IMR-90 (cell line): ENCODE results near the gene IDH3B. TPM values are rescaled to one million over a fixed set of nuclear protein-coding genes. Genes with fewer than 3 reads are reported as not detected.

ENCODE experiments used
- ATAC-seq: fragments of 200-7000 bp; cut with Tn5 transposase; 2 replicates; pipeline ENCODE4 v1.9.1; 2020; ENCODE audit warnings: low read depth, mild to moderate bottlenecking, moderate library complexity
- BruUV-seq: library from RNA; stranded (reverse); fragments of 400-500 nt; replicated peaks from 2 replicates; lab custom pipeline; 2021; lab: Mats Ljungman, UMichigan
- CTCF ChIA-PET: fragments of 300-600 bp; formaldehyde crosslinking; extraction: SDS; loops from one replicate; lab custom pipeline; 2021; ENCODE audit warnings: antibody characterized with exemption; lab: Yijun Ruan, JAX
- POLR2A ChIA-PET: fragments of 300-600 bp; sonication (Branson Sonifier 250); formaldehyde crosslinking; loops from one replicate; lab custom pipeline; 2022; ENCODE audit warnings: antibody characterized with exemption; ENCODE audit not compliant: unreplicated experiment; lab: Charles Lee
- DNase-seq: peaks from one replicate; pipeline ENCODE4 v3.0.0; 2013
- H2AFZ ChIP-seq: replicated peaks from 2 replicates; pipeline ENCODE3; 2013; ENCODE audit warnings: low read length, mild to moderate bottlenecking; ENCODE audit not compliant: poor library complexity
- H2AK5ac ChIP-seq: 2 replicates; pipeline ENCODE4 v1.6.1; 2013; ENCODE audit warnings: low read depth, low read length, inconsistent platforms
- H2AK9ac ChIP-seq: replicated peaks from 2 replicates; pipeline ENCODE3; 2013; ENCODE audit warnings: mild to moderate bottlenecking, low read depth, low read length, moderate library complexity; ENCODE audit not compliant: poor library complexity
- H2BK120ac ChIP-seq: 2 replicates; pipeline ENCODE4 v1.6.1; 2013; ENCODE audit warnings: low read depth, low read length, inconsistent platforms
- H2BK15ac ChIP-seq: 3 replicates; pipeline ENCODE4 v1.6.1; 2013; ENCODE audit warnings: low read depth, low read length, inconsistent platforms
- H2BK20ac ChIP-seq: 2 replicates; pipeline ENCODE4 v1.6.1; 2013; ENCODE audit warnings: low read depth, mild to moderate bottlenecking, inconsistent platforms, low read length, moderate library complexity
- H2BK5ac ChIP-seq: 2 replicates; pipeline ENCODE4 v1.6.1; 2013; ENCODE audit warnings: mild to moderate bottlenecking, low read depth, low read length, inconsistent platforms; ENCODE audit not compliant: poor library complexity, severe bottlenecking
- H3K14ac ChIP-seq: replicated peaks from 2 replicates; pipeline ENCODE4 v1.6.1; 2013; ENCODE audit warnings: low read depth, low read length, inconsistent platforms
- H3K18ac ChIP-seq: 2 replicates; pipeline ENCODE4 v1.6.1; 2013; ENCODE audit warnings: low read depth, low read length, control low read depth
- H3K23ac ChIP-seq: 2 replicates; pipeline ENCODE4 v1.6.1; 2013; ENCODE audit warnings: low read depth, low read length, inconsistent platforms
- H3K27ac ChIP-seq: 2 replicates; pipeline ENCODE4 v1.5.1; 2013; ENCODE audit warnings: mild to moderate bottlenecking, control low read depth, low read length; ENCODE audit not compliant: insufficient read depth
- H3K27me3 ChIP-seq: 2 replicates; pipeline ENCODE4 v1.6.1; 2013; ENCODE audit warnings: low read length; ENCODE audit not compliant: control insufficient read depth, insufficient read depth
- H3K36me3 ChIP-seq: 2 replicates; pipeline ENCODE4 v1.6.1; 2013; ENCODE audit warnings: low read length, mixed read lengths; ENCODE audit not compliant: control insufficient read depth, insufficient read depth
- H3K4ac ChIP-seq: 2 replicates; pipeline ENCODE4 v1.6.1; 2013; ENCODE audit warnings: low read depth, low read length, inconsistent platforms
- H3K4me1 ChIP-seq: 2 replicates; pipeline ENCODE4 v1.6.1; 2013; ENCODE audit warnings: low read length, mixed read lengths; ENCODE audit not compliant: control insufficient read depth, insufficient read depth
- H3K4me2 ChIP-seq: 2 replicates; pipeline ENCODE4 v1.6.1; 2013; ENCODE audit warnings: low read depth, mild to moderate bottlenecking, control low read depth, low read length, moderate library complexity
- H3K4me3 ChIP-seq: 2 replicates; pipeline ENCODE4 v1.5.1; 2013; ENCODE audit warnings: low read depth, mild to moderate bottlenecking, control low read depth, low read length, moderate library complexity; ENCODE audit not compliant: insufficient read depth
- H3K56ac ChIP-seq: 2 replicates; pipeline ENCODE4 v1.6.1; 2013; ENCODE audit warnings: low read length, inconsistent platforms; ENCODE audit not compliant: insufficient read depth; ENCODE audit errors: extremely low read depth
- H3K79me1 ChIP-seq, 2 experiments: 2 replicates each; pipeline ENCODE4 v1.6.1; 2013; ENCODE audit warnings: low read length in 2 of 2, inconsistent platforms in 1 of 2, low read depth in 1 of 2
- H3K9ac ChIP-seq: 2 replicates; pipeline ENCODE4 v1.6.1; 2013; ENCODE audit warnings: low read depth, low read length, control low read depth
- H3K9me1 ChIP-seq: 2 replicates; pipeline ENCODE4 v1.6.1; 2013; ENCODE audit warnings: low read length, inconsistent platforms; ENCODE audit not compliant: insufficient read depth
- H3K9me3 ChIP-seq: 2 replicates; pipeline ENCODE4 v1.6.1; 2013; ENCODE audit warnings: low read length; ENCODE audit not compliant: control insufficient read depth, insufficient read depth
- H4K20me1 ChIP-seq: 2 replicates; pipeline ENCODE4 v1.6.1; 2013; ENCODE audit warnings: low read length, inconsistent platforms; ENCODE audit not compliant: insufficient read depth
- H4K5ac ChIP-seq: 2 replicates; pipeline ENCODE4 v1.6.1; 2013; ENCODE audit warnings: mild to moderate bottlenecking, low read depth, low read length, control low read depth
- H4K8ac ChIP-seq, 2 experiments: 2 replicates each; pipeline ENCODE4 v1.6.1; 2013; ENCODE audit warnings: low read depth in 2 of 2, low read length in 2 of 2, control low read depth in 1 of 2, inconsistent platforms in 1 of 2
- H4K91ac ChIP-seq: 2 replicates; pipeline ENCODE4 v1.6.1; 2013; ENCODE audit warnings: low read depth, low read length, inconsistent platforms; ENCODE audit not compliant: insufficient read depth
- CEBPB ChIP-seq: IDR thresholded peaks from 2 replicates; pipeline ENCODE4 v1.6.1; 2012; ENCODE audit warnings: low read depth, low read length, improper control_type of control experiment
- WGBS, 2 experiments: methylation state at CpG; one replicate each; pipeline versions ENCODE4 v1.1.5 to v1.1.7; 2013; ENCODE audit warnings: missing lambda C conversion rate in 2 of 2; ENCODE audit not compliant: insufficient read length in 1 of 2; ENCODE audit errors: extremely low coverage in 2 of 2; 5-methylcytosine and 5-hydroxymethylcytosine counted together
- dilution Hi-C: fragments of 300-500 bp; cut with HindIII; formaldehyde crosslinking; loops from one replicate; pipeline ENCODE4 v1.14.3; 2018; ENCODE audit warnings: low sequenced_read_pairs; ENCODE audit not compliant: unreplicated experiment
- in situ Hi-C: fragments of 300-500 bp; cut with MboI; formaldehyde crosslinking; loops from 3 replicates; pipeline ENCODE4 v1.14.3; 2019; ENCODE audit warnings: low sequenced_read_pairs, inconsistent platforms, mixed read lengths
- intact Hi-C: fragments of 100-400 bp; cut with micrococcal nuclease; formaldehyde crosslinking; loops from 2 replicates; pipeline ENCODE4 v1.10.0; 2022
- polyA plus RNA-seq, 3 experiments: library from polyadenylated mRNA; depleted of rRNA; stranded (reverse); fragments of >200 nt; gene quantifications; 2 replicates each; pipeline ENCODE4 v1.2.3, GENCODE V29; 2012; ENCODE audit warnings: low replicate concordance in 1 of 3
- total RNA-seq: library from RNA; depleted of rRNA; stranded (reverse); fragments of >200 nt; gene quantifications from 2 replicates; pipeline ENCODE4 v1.2.3, GENCODE V29; 2012
- TF ChIP-seq, protein P1 (sequence below): fragments of 150-350 bp; IDR thresholded peaks from 2 replicates; pipeline ENCODE4 v1.6.1; 2016; ENCODE audit warnings: low read depth, mild to moderate bottlenecking, low read length, moderate library complexity, borderline replicate concordance
- TF ChIP-seq, protein P2 (sequence below): conservative IDR thresholded peaks from 2 replicates; pipeline ENCODE4 v1.5.1; 2012; ENCODE audit warnings: mild to moderate bottlenecking, low read depth, low read length, improper control_type of control experiment
- TF ChIP-seq, protein P3 (sequence below): fragments of 150-350 bp; IDR thresholded peaks from 2 replicates; pipeline ENCODE4 v1.6.1; 2017; ENCODE audit warnings: mild to moderate bottlenecking, antibody characterized with exemption, low read length, low read depth

Gene IDH3B
- total and polyA plus RNA-seq, 2 of the 4 experiments (the other 2 are of a cell fraction): 151 to 160 TPM

DNA sequence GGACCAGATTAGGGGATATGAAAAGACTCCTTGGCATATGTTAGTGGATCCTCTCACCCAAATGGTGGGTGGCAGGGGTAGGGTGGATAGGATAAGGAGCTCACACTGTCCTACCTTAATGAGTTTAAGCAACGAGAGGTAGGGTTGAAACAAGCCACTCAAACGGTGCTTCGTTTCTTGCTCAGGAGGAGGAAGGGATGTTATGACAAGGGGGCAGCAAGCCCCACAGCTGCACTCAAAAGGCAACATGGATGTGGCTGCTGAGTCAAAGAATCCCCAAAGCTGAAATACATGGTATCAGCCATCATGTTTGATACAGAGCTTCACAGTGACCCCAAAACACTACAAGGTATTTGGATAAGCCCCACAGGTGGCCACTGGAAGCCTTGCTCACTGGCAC lies 8.4 kb upstream of the IDH3B start:
- Histone ChIP-seq H3K79me1 (no peaks in the 10 kb centered on the region), H4K5ac (no peak overlapping the region), H2BK120ac (no peak overlapping the region), H3K14ac (no peak overlapping the region), H2AK9ac (no peak overlapping the region), H3K9me1 (no peaks in the 10 kb centered on the region), H3K56ac (no peak overlapping the region), H2BK5ac (no peak overlapping the region), H3K4ac (no peak overlapping the region), H3K18ac (no peak overlapping the region), H3K27ac (no peak overlapping the region), H4K8ac (no peak overlapping the region), H3K36me3 (no peaks in the 10 kb centered on the region), H3K27me3 (peaks cover 24% of the 10 kb centered on the region), H3K9ac (no peak overlapping the region), H3K9me3 (no peaks in the 10 kb centered on the region), H3K23ac (no peak overlapping the region), H4K20me1 (no peaks in the 10 kb centered on the region), H3K4me2 (no peak overlapping the region), H2AK5ac (no peak overlapping the region), H2AFZ (no peak overlapping the region), H3K4me3 (no peak overlapping the region), H2BK20ac (no peak overlapping the region), H3K4me1 (no peaks in the 10 kb centered on the region), H2BK15ac (no peak overlapping the region), H4K91ac (no peak overlapping the region)
- TF ChIP-seq, protein P1, sequence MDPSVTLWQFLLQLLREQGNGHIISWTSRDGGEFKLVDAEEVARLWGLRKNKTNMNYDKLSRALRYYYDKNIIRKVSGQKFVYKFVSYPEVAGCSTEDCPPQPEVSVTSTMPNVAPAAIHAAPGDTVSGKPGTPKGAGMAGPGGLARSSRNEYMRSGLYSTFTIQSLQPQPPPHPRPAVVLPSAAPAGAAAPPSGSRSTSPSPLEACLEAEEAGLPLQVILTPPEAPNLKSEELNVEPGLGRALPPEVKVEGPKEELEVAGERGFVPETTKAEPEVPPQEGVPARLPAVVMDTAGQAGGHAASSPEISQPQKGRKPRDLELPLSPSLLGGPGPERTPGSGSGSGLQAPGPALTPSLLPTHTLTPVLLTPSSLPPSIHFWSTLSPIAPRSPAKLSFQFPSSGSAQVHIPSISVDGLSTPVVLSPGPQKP: no peak
- TF ChIP-seq, protein P2, sequence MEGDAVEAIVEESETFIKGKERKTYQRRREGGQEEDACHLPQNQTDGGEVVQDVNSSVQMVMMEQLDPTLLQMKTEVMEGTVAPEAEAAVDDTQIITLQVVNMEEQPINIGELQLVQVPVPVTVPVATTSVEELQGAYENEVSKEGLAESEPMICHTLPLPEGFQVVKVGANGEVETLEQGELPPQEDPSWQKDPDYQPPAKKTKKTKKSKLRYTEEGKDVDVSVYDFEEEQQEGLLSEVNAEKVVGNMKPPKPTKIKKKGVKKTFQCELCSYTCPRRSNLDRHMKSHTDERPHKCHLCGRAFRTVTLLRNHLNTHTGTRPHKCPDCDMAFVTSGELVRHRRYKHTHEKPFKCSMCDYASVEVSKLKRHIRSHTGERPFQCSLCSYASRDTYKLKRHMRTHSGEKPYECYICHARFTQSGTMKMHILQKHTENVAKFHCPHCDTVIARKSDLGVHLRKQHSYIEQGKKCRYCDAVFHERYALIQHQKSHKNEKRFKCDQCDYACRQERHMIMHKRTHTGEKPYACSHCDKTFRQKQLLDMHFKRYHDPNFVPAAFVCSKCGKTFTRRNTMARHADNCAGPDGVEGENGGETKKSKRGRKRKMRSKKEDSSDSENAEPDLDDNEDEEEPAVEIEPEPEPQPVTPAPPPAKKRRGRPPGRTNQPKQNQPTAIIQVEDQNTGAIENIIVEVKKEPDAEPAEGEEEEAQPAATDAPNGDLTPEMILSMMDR: no peak
- TF ChIP-seq, protein P3, sequence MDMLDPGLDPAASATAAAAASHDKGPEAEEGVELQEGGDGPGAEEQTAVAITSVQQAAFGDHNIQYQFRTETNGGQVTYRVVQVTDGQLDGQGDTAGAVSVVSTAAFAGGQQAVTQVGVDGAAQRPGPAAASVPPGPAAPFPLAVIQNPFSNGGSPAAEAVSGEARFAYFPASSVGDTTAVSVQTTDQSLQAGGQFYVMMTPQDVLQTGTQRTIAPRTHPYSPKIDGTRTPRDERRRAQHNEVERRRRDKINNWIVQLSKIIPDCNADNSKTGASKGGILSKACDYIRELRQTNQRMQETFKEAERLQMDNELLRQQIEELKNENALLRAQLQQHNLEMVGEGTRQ: no peak
- TF ChIP-seq CEBPB: no peak
- BruUV-seq: no TSS peak
- no peak for DNase-seq
- in situ Hi-C loops: no loop called here
- CTCF ChIA-PET: no interaction called here
- no CpG with 5 or more reads among the region's 3 CpGs for WGBS, 2 experiments
- dilution Hi-C loops: no loop called here
- POLR2A ChIA-PET: no interaction called here
- ATAC-seq: no peak
- intact Hi-C loops: no loop called here
